GM18505 (cell line): ENCODE data around the gene PCBP3.

Experiments used
- ATAC-seq: cut with Tn5 transposase; IDR thresholded peaks from one replicate; pipeline ENCODE4 v1.9.1; 2021; ENCODE audit not compliant: unreplicated experiment
- POLR2A ChIP-seq: IDR thresholded peaks from 4 replicates; pipeline ENCODE4 v1.6.1; 2011; ENCODE audit warnings: borderline replicate concordance; ENCODE audit not compliant: insufficient read depth, insufficient read length; ENCODE audit errors: extremely low read depth

Gene PCBP3

GRCh38 chr21:45747802-45748445 lies 104.4 kb downstream of the PCBP3 start:
- no peak for TF ChIP-seq POLR2A

GRCh38 chr21:45748593-45748992 lies 105.1 kb downstream of the PCBP3 start:
- no peak for ATAC-seq
- TF ChIP-seq POLR2A = no peak

More at GRCh38 chr21:45747802-45748445, 104.4 kb downstream of the PCBP3 start:
- ATAC-seq = no peak

- no peak for ATAC-seq
- no peak for TF ChIP-seq POLR2A
Observed at GRCh38 chr21:45749974-45750373, 106.4 kb downstream of the PCBP3 start.

- ATAC-seq = no peak
- TF ChIP-seq POLR2A = no peak
Observed at GRCh38 chr21:45750936-45751335, 107.4 kb downstream of the PCBP3 start.

- no peak for TF ChIP-seq POLR2A
- ATAC-seq = no peak
Observed at GRCh38 chr21:45753445-45753844, 109.9 kb downstream of the PCBP3 start.

- TF ChIP-seq POLR2A = no peak
- no peak for ATAC-seq
Observed at GRCh38 chr21:45756029-45756428, 112.5 kb downstream of the PCBP3 start.

GRCh38 chr21:45756669-45757068 lies 113.1 kb downstream of the PCBP3 start:
- ATAC-seq = no peak
- TF ChIP-seq POLR2A = no peak

- no peak for TF ChIP-seq POLR2A
- ATAC-seq = no peak
Observed at GRCh38 chr21:45761704-45762103, 118.2 kb downstream of the PCBP3 start.

- ATAC-seq = no peak
- no peak for TF ChIP-seq POLR2A
Observed at GRCh38 chr21:45763074-45763473, 119.5 kb downstream of the PCBP3 start.

GRCh38 chr21:45763506-45763905 lies 120.0 kb downstream of the PCBP3 start:
- no peak for ATAC-seq
- TF ChIP-seq POLR2A = no peak

GRCh38 chr21:45764792-45765191 lies 121.3 kb downstream of the PCBP3 start:
- no peak for TF ChIP-seq POLR2A
- no peak for ATAC-seq

GRCh38 chr21:45765375-45765774 lies 121.8 kb downstream of the PCBP3 start:
- ATAC-seq = no peak
- TF ChIP-seq POLR2A = no peak

GRCh38 chr21:45766055-45766454 lies 122.5 kb downstream of the PCBP3 start:
- no peak for ATAC-seq
- TF ChIP-seq POLR2A = no peak

- no peak for TF ChIP-seq POLR2A
- ATAC-seq = no peak
Observed at GRCh38 chr21:45766501-45766900, 123.0 kb downstream of the PCBP3 start.
